ENCODE measurements around the gene UBE2D2.

GRCh38 chr5:139634541-139634940 lies 73.4 kb downstream of the UBE2D2 start:
- TF ChIP-seq ZNF8 (CRISPR knock-in tag; IDR thresholded peaks at IDR 0.05) (no peak), PATZ1 (CRISPR knock-in tag; IDR thresholded peaks at IDR 0.05; ENCODE audit: borderline replicate concordance) (no peak), ISL1 (CRISPR knock-in tag; IDR thresholded peaks at IDR 0.05) (no peak), ESRRG (CRISPR knock-in tag; IDR thresholded peaks at IDR 0.05) (no peak), ZFP30 (CRISPR knock-in tag; IDR thresholded peaks at IDR 0.05) (no peak), ARNTL (CRISPR knock-in tag; IDR thresholded peaks at IDR 0.05; ENCODE audit: borderline replicate concordance, low read depth) (no peak)

Measured in SK-N-SH treated with all-trans-retinoic acid at 6 μM for 48 hours (cell line).